Fibroblast of skin of right quadriceps (primary cell): ENCODE measurements around the gene ISCA1.

Experiments
- DNase-seq: peaks from one replicate; pipeline ENCODE4 v3.0.0-alpha.2; 2013

Gene ISCA1

DNA sequence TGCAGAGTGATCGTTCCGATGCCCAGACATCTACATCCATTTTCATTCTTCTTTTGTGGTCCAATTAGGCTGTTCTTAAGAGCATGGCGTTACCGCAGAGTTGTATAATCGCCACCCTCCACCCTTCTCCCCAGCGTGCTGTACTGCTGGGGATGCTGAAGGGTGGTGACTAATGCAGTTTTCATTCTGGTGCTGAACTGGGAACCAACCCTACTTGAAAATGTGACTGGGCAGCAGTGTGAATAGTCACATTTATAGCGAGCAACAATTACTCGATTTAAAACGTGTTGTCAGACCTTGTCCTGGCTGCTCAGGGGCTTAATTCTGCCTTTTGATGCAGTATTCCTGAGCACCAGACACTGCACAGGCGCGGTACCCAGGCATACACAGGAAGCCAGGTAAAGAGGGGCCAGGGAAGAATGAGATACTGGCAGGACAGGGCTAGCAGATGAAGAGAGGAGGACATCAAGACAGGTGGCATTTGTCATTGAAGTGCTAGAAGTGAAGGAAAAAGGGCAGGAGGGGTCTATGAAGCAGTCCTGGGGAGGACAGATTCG is 719 bp upstream of the ISCA1 start:
- DNase-seq, result peak; percentile 74

DNA sequence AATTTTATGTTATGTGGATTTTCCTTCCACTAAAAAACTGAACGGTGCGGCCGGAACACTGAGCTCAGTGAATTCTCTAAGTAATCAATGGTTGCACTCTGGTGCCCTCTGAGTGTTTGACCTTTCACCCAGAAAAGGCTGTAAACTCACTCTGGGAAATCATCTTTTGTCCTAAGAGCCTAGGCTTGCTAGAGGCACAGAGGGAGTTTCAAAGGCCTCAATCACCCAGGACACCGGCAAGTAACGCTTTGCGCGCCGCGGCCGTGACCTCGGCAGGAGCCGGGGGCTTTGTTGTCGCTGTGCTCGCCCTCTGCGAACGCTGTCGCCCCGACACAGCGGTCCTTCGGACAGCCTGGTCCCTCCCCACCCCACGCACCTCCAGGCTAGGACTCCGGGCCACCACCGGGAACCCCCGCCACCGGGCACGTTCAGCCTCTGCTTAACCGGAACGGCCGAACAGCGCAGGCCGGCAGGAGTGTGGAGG is 703 bp downstream of the ISCA1 start:
- DNase-seq, result peak; percentile 3

DNA sequence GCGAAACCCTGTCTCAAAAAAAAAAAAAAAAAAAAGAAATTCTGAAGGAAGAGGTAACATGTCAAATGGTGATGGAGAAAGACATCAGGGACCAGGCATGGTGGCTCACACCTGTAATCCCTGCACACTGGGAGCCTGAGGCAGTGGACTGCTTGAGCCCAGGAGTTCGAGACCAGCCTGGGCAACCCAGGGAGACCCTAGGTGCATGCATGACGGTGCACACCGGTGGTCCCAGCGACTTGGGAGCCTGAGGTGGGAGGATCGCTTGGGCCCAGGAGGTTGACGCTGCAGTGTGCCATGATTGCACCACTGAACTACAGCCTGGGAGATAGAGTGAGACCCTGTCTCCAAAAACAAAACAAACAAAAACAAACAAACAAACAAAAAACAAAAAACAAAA is 1.8 kb downstream of the ISCA1 start:
- DNase-seq, result no peak

DNA sequence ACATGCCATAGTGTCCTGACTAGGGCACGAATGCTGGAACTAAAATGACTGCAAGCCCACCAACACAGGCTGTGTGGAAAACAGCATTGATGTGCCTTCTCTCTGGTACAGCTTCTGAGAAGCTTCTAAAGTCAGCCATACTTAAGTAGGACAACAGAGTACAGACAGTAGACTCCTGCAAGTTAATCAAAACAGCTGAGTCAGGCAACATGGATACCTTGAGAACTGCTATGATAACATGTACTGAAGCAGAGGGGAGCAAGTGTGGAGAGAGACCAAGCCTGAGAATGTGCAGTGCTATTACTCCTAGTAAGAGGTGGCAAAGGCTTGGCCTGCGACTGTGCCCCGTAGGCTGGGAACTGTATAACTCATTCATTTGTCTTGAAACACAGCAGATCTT is 2.5 kb downstream of the ISCA1 start:
- DNase-seq, result no peak

DNA sequence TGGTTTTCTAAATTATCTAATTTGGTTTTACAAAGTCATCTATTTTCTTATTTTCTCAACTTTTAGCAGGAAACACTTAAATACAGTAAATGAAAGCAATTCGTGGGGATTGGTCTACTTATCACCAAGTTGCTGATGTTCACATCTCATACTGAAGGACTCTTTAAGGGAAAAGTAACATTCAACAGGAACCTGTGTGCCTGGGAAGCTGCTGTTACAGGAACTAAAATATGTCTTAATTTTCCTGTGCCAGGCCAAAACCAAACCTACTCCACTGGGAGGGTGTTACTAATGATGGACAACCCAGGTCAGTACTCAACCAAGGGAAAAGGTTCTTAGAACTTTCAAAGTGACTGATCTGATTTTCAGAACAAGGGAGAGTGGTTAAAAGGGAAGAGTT is 5.3 kb downstream of the ISCA1 start:
- no peak for DNase-seq

DNA sequence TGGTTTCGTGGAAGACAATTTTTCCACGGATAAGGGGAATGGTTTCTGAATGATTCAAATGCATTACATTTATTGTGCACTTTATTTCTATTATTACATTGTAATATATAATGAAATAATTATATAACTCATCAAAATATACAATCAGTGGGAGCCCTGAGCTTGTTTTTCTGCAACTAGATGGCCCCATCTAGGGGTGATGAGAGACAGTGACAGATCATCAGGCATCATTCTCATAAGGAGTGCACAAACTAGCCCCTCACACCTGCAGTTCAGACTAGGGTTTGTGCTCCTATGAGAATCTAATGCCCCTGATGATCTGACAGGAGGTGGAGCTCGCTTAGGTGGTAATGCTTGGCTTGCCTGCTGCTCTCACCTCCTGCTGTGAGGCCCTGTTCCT is 6.4 kb downstream of the ISCA1 start:
- DNase-seq, result no peak

DNA sequence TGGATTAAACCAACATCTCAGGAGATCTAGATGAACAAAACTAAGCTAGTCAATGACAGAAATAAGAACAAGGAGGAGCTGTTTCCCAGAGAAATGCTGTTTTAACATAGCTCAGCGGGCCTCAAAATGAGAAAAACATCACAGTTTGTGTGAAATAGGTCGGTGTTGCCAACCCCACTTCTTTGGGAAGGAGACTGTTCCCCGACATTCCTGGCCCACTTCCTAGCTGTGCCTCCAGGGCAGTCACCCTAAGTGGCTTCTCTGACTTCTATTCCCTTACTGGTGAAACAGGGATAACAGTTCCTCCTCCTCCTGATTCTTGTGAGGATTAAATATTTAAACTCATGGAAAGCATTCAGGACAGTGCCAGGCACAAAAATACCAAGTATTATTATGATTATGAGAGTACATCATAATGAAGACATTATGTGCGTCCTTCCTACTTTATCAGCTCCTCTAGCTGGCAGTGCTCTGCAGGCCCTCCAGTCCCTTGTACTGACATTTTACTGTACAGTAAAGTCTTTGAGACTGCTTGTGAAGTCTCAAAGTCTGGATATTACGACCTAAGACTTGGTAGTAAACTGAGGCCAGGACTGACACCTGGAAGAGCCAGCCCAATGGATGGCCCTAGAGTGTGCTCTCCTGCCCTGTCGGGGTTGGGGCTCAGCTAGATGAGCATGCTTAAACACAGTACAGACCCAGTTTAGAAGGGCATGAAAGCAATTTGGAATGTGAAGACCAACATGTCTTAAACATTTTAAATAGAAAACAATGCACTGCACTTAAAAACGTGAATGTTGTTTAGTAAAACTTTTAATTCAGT is 7.3 kb downstream of the ISCA1 start:
- no peak for DNase-seq

DNA sequence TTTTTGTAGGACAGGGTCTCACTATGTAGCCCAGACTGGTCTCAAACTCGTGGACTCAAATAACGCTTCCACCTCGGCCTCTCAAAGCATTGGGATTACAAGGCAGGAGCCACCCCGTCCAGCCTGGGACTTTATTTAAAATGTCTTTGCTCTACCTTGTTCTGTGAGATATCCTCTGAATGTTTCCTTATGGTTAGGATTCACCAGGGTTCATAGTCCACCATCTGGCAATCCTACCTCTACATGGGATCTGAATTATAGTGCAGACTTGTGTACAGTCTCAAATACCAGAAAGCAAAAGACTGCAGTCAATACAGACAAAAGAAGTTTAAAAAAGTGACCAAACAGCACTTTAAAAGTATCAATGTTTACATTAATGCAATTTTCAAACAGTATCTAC is 10.1 kb downstream of the ISCA1 start:
- DNase-seq, result no peak

DNA sequence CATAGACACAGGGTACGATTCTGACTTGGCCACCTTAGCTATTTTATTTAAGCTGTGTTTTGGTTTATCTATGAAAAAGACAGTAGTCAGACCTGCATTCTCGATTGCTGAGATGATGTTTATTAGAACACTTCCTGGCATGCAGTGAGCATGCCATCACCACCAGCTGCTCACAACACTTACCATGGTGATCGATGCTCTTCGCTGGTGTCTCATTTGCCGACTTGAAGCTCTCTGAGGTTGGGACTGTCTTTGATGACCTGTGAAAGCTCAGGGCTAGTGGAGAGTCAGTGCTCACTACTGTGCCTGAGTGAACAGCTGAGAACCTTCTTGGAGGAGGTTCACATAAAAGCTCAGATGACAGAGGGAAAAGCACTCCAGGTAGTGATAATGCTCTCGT is 18.5 kb downstream of the ISCA1 start:
- no peak for DNase-seq

DNA sequence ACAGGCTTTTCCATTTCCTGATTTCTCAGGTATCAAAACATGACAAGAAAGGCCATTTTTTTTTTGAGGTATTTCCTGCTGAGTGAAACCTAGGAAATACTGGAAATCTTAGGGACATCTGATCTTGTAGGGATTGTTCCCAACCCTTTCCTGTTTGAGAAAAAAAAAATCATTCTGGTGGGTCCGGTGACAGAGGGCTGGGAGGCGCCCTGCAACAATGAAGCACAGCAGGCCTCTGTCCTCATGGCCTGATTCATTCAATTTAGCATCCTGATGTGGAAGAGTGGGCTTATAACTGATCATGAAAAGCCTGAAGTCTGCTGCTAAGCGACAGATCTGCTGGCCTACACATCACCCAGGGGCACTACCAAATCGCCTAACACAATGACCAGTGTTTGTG is 19.8 kb downstream of the ISCA1 start:
- no peak for DNase-seq

DNA sequence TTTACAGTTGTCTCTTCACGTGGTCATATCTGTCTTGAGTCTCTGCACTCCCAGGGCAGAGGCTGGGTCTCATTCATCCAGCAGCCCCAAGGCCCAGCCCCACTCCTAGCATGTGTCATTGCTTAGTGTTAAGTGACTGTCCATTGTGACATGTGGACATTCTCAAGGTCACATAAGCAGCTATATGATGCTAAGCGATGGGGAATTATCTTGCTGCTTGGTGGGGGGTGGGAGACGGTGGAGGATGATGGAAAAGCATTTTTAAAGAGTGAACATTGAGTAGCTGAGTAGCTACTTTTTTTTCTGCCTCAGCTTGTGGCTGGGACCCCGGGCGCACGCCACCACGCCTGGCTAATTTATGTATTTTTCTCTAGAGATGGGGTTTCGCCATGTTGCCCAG is 22.8 kb downstream of the ISCA1 start, which contains the start of gene C9orf153:
C9orf153 (minus strand) TSS at position 101 of the 400 bp plus-strand sequence. CDS start 30,054 bp downstream, outside the sequence.
- no peak for DNase-seq

DNA sequence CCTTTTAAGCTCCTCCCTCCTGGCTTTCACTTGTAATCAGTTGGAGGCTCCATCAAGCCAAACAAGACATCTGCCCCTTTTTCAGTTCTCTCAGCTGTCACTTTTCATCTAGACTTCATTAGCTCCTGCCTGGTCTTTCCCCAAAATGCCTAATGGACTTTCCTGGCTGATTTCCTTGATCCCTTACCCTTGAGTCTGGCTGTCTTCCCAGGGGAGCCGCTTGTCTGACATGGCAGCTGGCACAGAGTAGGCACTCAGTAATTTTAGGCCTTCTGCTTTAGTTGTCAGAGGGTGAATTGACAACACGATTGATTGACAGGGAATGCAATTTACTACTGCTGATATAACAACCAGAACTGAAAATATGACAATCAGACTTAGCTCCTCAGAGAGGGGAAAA is 24.9 kb downstream of the ISCA1 start:
- no peak for DNase-seq

DNA sequence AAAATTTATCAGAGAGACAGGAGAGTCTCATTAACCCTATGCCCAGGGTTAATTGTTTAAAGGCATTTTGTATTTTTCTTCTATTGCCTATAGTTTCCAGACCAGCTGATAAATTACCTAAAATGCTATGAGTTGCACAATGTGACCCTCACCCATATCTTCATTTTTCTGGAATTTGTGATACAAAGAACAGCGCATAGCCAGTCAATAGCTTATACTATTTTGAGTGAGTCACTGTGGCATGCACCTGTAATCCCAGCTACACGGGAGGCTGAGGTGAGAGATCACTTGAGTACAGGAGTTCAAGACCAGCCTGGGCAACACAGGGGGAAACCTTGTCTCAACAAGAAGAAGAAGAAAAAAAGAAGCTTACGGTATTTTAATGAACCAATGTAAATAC is 25.7 kb downstream of the ISCA1 start:
- DNase-seq, result no peak

DNA sequence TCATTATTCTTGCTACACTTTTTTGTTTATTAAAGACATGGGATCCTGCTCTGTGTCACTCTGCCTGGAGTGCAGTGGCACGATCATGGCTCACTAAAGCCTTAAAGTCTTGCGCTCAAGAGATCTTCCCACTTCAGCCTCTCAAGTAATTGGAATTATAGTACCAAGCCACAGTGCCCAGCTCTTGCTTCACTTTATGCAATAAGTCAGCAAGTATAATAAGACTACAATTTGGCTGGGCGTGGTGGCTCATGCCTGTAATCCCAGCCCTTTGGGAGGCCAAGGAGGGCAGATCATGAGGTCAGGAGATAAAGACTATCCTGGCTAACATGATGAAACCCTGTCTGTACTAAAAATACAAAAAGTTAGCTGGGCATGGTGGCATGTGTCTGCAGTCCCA is 28.8 kb downstream of the ISCA1 start:
- no peak for DNase-seq

DNA sequence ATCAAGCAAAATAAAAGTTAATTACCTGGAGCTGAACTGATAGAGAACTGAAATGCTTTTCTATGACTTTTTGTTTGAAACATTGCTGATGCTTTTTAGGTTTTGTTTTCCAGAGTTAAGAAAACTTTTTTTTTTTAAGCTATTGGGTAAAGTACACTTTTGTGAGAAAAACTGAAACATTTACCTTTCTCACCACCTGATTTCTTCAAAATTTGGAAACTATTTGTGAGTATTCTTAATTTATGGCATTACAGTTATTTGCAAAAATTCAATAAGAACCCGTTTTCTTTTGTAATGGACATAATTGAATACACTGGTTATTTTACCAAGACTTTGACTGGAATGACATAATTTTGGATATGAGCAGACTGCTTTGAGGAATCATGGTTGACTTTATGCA is 29.5 kb downstream of the ISCA1 start:
- no peak for DNase-seq

DNA sequence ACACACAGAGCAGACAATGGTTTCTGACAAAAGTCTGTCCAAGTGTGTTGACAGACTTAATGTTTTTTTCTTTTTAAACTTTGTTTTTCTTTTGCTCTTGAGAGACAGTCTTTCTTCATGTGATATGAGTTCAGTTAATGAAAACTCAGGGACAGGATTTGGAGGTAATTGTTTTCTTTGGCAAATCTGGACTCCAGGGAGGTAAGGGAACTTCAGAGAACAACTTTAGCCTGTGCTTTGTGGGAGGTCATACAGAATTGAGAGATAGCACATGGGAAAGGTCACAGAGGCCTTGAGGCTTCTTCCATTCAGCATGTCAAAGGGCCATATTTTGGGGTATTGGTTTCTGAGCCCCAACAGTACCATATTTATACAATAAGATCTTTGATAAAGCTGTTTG is 32.2 kb downstream of the ISCA1 start:
- DNase-seq, result no peak

DNA sequence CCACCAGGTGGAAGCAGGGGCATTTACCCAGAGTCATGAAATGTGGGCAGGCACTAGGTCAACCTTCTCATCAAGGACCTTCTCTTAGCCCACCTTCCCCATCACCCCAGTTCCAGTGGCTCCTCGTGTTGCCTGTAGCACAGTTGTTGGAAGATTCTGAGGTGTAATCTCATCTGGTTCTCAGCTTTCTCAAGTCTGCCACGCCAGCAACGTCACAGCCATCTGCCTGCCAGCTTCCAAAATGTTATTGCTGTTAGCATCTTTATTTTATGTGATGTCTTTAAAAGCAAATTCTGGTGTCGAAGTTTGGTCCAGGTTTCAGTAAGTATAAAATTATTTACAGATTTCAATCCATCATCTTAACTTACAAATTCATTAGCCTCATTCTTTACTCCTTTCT is 33.6 kb downstream of the ISCA1 start:
- DNase-seq, result no peak

DNA sequence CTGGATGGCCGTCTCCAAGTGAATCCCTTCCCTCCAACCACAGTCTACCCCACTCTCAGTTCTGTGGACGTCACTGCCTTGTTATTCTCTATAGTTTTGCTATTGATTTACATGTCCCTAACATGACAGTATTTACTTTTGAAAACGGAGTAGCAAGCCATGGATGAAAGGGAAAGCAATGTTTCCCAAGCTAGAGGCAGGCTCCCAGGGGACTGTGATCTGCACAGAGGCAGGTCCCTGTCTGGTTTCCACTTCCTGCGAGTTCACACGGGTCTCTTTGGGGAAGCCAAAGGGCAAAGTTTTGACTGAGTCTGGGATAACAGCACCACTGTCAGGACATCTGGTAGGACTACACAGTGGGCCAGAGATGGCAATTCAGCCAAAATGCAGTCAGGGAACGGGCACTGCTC is 35.6 kb downstream of the ISCA1 start:
- DNase-seq, result no peak

DNA sequence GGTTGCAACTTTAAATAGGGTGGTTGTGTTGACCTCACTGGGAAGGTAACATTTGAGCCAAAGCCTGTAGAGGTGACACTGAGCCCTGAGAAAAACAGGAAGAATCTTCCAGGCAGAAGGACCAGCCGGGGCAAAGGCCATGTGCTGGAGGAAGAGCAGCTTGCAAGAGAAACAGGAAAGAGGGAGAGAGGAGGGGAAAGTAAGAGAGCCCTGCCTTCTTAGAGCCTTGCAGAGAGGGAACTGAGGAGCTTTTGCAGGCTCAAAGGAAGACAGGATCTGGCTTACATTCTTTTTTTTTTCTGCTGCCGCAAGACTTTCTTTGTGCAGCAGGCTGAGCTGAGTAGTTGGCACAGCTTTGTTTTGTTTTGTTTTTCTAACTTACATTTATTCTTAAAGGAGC is 40.3 kb downstream of the ISCA1 start:
- no peak for DNase-seq

DNA sequence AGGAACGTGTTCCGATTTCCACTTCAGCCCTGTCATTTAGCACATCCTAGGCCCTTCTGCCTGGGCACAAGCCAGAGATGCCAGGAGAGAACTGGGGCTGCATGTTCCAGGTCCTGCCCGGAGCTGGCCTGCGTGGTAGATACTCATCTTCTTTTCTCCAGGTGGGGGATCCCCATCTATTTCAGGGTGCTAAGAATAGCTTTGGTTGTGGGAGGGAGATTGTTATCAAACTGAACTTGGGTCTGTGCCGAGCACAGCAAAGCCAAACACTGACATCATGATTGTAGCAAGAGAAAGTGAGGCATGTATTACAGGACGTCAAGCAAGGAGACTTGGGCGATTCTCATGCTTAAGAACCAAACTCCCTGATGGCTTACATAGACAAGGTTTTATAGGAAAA is 41.1 kb downstream of the ISCA1 start:
- DNase-seq, result no peak

DNA sequence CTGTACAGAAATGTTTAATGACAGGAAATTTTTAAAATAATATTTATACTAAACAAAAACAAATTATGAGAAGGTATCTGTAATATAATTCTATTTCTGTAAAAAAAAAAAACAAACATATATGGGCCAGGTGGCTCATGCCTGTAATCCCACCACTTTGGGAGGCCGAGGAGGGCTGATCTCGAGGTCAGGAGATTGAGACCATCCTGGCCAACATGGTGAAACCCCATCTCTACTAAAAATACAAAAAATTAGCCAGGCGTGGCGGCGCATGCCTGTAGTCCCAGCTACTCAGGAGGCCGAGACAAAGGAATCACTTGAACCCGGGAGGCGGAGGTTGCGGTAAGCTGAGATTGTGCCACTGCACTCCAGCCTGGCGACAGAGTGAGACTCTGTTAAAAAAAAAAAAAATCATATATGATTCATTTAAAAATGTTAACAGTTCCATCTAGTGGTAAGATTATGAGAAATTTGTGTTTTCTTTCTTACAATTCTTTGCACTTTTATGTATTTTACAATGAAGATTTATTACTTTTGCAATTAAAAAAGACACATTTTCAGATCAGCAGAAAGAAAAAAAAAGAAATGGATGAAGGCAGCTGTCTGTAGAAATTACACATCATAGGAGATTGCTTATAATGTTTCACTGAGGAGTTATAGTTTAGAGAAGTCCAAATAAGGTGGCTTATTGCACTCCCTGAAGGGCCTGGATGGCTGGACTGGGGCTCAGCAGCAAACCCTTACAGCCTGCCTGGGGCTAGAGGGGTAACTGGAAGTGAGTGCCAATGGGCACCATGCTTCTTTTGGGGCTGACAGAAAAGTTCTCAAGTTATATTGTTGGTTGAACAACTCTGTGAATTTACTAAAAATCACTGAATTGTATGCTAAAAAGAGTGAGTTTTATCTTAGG is 43.2 kb downstream of the ISCA1 start:
- peak; percentile 4 for DNase-seq

DNA sequence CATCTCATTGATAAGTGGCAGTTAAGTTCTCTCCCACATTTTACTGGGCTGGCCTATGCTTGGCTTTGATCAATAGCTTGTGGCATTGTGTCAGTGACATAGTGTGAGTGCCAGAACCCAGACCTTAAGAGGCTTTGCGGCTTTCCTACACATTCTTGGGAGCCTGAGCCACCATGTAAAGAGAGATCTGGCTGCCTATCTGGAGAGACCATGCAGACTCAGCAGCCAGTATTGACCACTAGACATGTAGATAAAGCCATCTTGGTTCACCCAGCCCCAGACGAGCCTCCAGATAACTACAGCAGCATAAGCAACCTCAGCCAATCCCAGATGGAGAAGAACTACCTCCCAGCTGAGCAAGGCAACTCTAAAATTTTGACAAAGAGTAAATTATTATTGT is 51.5 kb downstream of the ISCA1 start:
- DNase-seq, result no peak

DNA sequence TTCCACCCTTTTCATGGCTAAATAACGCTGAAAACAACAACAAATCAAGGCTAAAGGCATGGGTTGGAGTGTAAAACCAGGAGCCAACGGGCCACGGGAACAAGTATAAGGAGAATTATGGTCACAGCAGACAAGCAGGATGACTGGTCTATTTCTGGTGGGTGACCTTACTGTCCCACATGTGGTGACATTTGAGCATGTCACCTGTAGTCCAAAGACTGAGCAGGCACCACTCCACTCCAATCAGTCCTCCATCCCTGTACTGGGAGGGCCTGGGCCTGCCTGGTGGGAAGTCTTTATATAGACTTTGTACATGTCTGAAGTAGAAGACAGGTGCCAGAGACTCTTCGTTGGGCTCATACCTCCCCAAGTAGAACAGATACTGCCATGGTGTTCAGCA is 59.7 kb downstream of the ISCA1 start:
- no peak for DNase-seq

DNA sequence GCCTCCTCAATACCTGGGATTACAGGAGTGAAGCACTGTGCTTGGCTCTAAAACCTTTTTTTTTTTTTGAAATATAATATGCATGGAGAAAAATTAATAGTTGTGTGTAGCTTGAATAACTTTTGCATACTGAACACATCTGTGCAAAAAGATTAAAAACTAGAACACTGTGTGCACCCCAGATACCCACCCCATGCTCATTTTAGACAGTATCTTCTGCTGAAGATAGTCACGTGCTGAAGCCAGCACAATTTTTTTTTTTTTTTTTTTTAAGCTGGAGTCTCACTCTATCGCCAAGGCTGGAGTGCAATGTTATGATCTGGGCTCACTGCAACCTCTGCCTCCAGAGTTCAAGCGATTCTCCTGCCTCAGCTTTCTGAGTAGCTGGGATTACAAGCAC is 62.7 kb downstream of the ISCA1 start:
- no peak for DNase-seq
